GM19324 (cell line): ENCODE data around the gene GARNL3.

Experiments
- ATAC-seq: cut with Tn5 transposase; IDR thresholded peaks from one replicate; pipeline ENCODE4 v1.9.1; 2021; ENCODE audit warnings: mild to moderate bottlenecking, moderate library complexity; ENCODE audit not compliant: unreplicated experiment, low FRiP score

Gene GARNL3

DNA sequence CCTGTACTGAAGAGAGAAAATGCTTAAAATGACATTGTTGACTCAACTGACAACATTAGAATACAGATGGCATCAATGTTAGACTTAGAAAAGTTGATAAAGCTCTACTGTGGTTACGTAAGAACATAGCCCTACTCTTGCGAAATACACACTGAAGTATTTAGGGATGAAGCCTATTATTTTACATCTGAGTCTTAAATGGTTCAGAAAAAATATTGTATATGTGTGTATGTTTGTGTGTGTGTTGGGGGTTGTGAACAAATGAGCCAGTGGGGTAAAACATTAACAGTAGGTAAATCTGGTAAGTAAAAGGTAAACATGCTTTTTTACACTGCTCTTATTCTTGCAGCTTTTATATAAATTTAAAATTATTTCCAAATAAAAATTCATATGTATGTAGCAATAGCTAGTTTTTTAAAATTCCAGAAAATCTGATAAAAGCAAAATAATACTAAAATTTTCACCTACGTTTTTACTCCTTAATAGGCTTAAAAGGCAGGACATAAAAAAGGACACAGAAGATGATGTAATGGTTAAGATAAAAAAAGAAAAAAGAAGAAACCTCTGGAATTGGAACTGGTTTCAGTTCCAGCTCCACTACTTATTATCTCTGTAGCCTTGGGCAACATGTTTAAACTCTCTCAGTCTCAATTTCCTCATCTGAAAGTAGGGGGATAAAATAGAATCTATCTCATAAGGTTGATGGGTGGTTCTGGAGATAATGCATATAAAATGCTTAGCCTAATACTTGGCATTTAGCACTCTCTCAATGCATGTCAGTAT, 44.3 kb downstream of the GARNL3 start:
- no peak for ATAC-seq

DNA sequence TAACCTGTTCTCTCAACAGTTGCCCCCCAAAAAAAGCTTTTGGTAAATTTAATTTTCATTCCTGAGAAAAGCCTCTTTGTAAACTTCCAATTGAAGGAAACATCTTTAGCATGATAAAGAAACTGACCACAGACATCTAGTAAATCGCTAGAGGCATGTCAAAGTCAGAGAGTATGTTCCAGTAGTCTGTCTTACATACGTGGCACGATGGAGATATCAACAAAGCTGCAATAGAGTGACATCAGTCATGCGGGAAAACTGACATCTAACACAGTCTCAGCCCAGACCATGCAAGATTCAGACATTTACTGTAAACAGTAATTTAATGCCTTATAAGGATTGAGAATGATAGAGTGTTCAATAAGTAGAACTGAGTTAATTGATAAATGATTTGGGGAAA, 45.1 kb downstream of the GARNL3 start:
- no peak for ATAC-seq

DNA sequence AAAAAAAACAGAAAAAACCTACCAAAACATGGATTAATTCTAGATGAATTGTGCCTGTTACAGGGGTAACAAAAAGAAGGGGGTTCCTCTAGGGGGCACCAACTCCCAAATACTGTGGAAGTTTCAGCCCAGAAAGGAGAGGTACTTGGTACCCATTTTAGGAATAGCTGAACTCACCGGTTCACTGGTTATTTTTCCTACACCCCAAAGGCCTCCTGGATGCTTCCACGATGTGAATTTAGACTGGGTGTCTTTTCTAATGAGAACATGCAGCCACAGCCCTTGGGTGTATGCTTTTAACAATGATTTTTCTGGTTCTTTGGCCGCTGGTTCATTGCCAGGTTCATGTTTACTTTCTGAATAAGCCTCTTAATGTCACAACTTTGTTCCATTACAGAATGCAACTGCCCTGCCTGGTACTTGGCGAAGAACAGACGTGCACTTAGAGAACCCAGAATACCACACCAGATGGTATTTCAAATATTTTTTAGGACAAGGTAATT, 46.7 kb downstream of the GARNL3 start:
- ATAC-seq: no peak

DNA sequence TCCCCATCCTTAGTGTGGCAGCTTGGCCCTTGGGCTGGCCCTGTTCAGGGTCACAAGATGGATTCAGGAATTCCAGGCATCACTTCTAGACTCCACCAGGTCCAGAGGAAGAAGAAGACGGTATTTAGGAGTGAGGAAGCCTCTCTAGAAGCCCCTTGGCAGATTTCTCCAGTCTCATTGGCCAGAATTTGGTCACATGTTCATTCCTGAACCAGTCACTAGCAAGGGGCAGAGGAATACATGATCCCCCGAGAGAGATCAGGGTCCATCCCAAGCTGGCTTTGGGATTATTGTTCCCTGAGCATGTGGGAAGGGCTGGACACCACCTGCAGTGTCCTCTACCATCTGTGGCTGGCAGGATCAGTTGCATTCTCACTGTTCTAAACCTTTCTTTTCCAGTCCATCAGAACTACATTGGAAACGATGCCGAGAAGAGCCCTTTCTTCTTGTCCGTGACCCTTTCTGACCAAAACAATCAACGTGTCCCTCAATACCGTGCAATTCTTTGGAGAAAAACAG, 48.5 kb downstream of the GARNL3 start:
- ATAC-seq: no peak

DNA sequence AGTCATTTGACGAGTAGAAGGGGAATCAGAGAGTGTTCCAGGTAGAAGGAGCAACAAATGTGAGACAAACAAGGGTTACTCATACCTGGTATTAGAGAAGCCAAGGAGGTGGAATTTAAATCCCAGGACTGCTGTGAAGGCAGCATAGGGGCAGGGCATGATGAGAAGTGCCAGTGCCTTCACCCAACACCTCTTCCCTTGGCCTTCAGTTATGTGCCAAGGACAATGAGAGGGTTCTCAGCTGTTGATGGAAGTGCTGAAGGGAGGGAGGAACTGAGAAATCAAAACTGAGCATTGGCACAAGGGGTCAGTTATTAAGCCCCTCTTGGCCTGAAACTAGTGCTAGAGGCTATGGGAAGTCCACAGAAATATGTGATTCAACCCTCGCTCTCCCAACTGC, 50.3 kb downstream of the GARNL3 start:
- no peak for ATAC-seq

DNA sequence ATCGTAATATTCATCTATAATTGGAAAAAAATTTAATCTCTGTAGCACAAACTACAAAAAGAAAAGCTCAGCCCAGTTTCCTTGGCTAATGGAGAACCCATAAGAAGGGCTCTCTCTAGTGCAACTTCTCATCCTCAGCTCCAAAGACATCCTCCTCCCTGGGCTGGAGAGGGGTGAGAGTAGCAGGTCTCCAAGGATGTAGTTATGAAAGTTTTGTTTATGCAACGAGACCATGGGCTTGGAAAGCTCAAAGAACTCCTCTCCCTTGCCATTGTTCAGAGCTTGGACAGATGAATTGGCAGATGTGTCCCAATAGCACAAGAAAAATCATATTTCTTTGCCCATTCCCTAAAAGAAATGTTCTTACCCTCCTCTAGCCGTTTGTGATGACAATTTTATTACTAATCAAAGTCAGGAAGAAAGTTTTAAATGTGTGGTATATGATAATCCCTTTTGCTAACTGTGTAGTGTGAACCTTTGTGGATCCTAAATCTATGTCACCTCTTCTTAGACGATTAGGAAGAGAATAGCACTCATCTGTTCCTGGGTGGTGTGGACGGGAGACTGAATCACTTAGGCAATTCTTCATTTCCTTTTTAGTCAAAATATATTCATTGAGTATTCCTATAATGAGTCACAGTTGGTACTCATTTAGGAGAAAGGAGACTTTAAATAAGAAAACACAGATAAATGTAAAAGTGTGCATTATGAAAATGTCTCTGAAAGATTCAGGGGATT, 52.2 kb downstream of the GARNL3 start:
- no peak for ATAC-seq

DNA sequence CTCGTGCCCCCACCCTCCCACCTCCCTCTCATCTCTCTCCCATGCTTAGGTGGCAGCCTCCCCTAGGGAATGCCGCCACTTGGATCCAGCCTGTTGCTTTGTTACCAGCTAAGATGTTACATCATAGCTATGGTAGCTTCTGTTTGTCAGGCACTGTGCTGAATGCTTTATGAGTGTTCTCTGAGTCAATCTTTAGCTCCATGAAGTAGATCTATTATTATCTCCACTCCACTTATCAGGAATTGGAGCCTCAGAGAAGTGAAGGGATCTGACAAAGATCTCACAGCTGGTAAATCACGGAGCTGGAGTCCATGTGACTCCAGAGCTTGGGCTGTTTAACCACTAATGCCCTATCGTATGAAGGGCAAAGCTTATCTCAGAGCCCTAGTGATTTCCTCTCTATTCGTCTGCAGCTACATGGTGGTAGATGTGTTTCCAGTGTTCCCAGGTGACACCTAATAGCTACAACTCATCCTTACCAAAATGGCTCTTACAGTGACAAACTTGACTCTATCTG, 54.1 kb downstream of the GARNL3 start:
- no peak for ATAC-seq

- ATAC-seq: no peak
Measured at GRCh38 chr9:127319366-127320114, 55.0 kb downstream of the GARNL3 start.

DNA sequence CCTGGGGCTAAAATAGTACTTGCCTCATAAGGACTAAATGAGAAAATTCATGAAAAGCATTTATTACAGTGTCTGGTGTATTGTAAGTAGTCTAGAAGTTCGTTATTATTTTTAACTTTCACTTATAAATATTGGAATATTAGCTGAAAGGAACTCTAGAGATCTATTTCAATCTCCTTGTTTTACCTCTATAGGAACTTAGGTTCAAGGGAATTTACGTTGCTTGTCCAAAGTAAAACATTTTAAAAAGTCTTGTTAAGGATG, 55.5 kb downstream of the GARNL3 start:
- ATAC-seq: no peak

DNA sequence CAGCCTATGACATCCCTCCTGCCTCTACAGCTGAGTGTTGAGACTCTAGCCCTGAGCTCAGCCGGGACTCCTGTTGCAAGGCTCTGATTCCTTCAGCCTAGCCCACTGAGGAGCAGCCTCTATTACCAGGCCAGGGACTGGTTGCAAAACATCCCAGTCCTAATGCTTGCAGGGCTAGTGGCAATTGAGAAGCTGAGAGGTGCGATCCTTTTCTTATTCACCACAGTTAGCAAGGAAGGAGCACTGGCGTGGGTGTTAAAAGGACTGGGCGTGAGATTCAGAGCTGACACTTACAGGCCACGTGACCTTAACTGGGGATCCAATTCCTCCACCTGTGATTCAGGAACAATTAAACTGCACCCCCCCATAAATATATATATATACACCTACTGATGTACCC, 58.8 kb downstream of the GARNL3 start:
- no peak for ATAC-seq

DNA sequence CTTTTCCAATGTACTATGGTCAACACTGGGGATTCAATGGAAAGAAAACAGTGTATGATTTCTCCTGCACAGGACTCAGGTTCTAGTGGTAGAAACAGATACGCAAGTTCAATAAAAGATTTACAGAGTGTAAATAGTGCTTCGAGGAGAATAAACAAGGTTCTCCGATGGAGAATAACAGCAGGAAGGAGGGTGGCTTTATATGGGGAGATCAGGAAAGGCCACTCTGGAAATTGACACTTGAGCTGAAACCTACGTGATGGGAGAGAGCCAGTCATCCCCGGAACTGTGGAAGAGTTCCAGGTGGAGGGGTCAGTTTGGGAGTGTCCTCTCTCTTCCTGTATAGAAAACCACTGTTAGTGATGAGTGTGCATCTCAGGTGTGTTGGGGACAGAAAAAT, 65.9 kb downstream of the GARNL3 start:
- ATAC-seq: no peak

- ATAC-seq: no peak
Measured at GRCh38 chr9:127333221-127334064, 68.9 kb downstream of the GARNL3 start.

GRCh38 chr9:127334725-127335124, 70.2 kb downstream of the GARNL3 start:
- ATAC-seq: no peak

- no peak for ATAC-seq
Measured at GRCh38 chr9:127336086-127336485, 71.5 kb downstream of the GARNL3 start.

GRCh38 chr9:127336506-127337352, 72.2 kb downstream of the GARNL3 start:
- no peak for ATAC-seq

DNA sequence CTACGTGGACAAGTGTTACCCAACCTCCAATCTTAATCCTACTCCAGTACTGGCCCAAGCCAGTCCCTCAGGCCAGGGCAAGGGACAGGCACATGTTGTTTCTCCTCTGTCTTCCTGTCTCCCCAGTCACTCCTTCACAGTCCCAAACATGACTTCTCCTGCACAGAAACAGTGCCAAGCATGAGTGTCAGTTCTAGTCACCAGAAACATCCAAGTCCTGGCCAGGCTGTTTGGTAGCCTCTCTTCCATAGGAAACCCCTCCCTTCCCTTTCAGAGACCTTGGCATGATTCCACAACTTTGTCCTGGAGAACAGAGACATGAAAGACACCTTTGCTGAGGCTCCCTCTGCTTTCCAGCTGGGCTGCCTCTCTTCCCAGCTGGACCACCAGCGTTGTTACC, 76.1 kb downstream of the GARNL3 start:
- ATAC-seq: no peak

DNA sequence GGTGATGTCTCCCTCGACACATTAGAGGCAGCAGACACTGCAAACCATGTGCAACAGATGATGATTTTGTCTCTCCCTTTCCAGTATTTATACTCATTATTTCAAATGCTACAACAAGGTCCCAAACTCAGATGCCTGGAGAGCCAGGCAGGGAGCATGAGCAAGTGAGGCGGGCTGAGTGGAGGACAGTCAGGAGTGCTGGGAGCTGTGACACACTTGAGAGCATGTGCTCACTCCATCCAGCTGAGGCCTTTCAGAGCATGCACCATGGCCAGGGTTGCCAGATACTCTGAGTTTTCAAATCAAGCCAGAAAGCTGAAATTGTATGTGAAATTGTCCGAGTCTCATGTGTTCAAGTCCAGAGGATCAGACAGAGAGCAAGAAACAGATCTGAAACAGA, 76.6 kb downstream of the GARNL3 start:
- no peak for ATAC-seq

GRCh38 chr9:127344368-127345000, 79.9 kb downstream of the GARNL3 start:
- no peak for ATAC-seq

DNA sequence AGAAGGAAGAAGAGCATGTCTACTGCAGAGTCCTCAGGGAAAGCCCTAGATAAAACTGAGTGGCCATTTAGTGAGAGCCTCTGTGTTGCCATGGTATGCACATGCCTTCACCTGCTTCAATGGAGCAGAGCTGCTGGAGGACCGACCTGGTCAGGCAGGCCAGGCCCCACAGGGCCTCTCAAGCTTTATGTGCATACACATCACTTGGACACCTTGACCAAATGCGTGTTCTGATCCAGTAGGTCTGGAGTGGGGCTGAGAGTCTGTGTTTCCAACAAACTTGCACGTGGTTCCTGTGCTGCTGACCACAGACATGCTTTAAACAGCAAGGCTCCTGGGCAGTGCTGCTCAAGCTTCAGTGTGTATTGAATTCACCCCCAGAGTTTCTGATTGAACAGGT, 81.0 kb downstream of the GARNL3 start:
- ATAC-seq: no peak
